HEK293 (cell line): ENCODE data around the gene RTBDN.
A peak's percentile ranks its signal among the peaks of the same experiment; 100 is the strongest.

Source experiments
- MEIS1 ChIP-seq: sonication (generic); formaldehyde crosslinking; IDR thresholded peaks from 2 replicates; pipeline ENCODE4 v1.8.1; 2022; ENCODE audit warnings: missing genetic modification reagents, mild to moderate bottlenecking, borderline replicate concordance
- YY1 ChIP-seq: fragments of 450-650 bp; formaldehyde crosslinking; IDR thresholded peaks from 2 replicates; pipeline ENCODE4 v1.5.1; 2018; ENCODE audit warnings: missing biosample characterization, missing genetic modification characterization
- ZBTB21 ChIP-seq: fragments of 450-650 bp; formaldehyde crosslinking; IDR thresholded peaks from 2 replicates; pipeline ENCODE4 v1.5.1; 2017; ENCODE audit warnings: missing biosample characterization, missing genetic modification characterization
- ZBTB48 ChIP-seq: fragments of 450-650 bp; formaldehyde crosslinking; IDR thresholded peaks from 2 replicates; pipeline ENCODE4 v1.5.1; 2016; ENCODE audit warnings: missing biosample characterization, missing genetic modification characterization
- ZFP41 ChIP-seq: fragments of 450-650 bp; formaldehyde crosslinking; IDR thresholded peaks from 2 replicates; pipeline ENCODE4 v1.5.1; 2016; ENCODE audit warnings: missing biosample characterization, missing genetic modification characterization, borderline replicate concordance
- ZNF184 ChIP-seq: fragments of 450-650 bp; IDR thresholded peaks from 2 replicates; pipeline ENCODE4 v1.5.1; 2018; ENCODE audit warnings: missing biosample characterization, mild to moderate bottlenecking, missing genetic modification characterization
- ZNF23 ChIP-seq: fragments of 450-650 bp; formaldehyde crosslinking; IDR thresholded peaks from 2 replicates; pipeline ENCODE4 v1.5.1; 2016; ENCODE audit warnings: missing biosample characterization, missing genetic modification characterization, borderline replicate concordance
- TF ChIP-seq, protein P1 (sequence below): fragments of 450-650 bp; formaldehyde crosslinking; IDR thresholded peaks from 2 replicates; pipeline ENCODE4 v1.5.1; 2016; ENCODE audit warnings: missing biosample characterization, missing genetic modification characterization

DNA sequence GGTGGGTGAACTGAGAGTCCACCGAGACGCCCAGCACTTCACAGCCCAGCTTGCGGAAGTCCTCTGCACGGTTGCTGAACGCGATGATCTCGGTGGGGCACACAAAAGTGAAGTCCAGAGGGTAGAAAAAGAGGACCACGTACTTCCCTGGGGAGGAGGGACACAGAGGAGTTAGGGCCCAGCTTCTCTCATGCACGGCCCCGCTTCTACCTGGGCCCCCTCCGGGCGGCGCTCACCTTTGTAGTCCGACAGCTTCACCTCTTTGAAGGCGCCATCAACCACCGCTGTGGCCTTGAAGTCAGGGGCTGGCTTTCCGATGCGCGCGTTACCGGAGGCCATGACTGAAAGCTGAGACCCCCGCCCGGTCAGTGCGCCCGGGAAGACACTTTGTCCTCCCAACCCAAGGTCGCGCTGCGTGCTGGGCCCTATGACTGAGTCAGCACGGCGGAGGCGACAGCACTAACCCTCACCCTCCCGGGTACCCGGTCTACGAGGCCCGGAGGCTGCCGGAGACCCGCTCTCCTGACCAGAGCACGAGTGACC is 33.4 kb downstream of the RTBDN start:
- no peak for TF ChIP-seq ZBTB48 (tag by site-specific recombination)
- TF ChIP-seq YY1 = 0 out of 2 replicates have a peak, but pooled peaks have one; percentile 11
- TF ChIP-seq, protein P1, sequence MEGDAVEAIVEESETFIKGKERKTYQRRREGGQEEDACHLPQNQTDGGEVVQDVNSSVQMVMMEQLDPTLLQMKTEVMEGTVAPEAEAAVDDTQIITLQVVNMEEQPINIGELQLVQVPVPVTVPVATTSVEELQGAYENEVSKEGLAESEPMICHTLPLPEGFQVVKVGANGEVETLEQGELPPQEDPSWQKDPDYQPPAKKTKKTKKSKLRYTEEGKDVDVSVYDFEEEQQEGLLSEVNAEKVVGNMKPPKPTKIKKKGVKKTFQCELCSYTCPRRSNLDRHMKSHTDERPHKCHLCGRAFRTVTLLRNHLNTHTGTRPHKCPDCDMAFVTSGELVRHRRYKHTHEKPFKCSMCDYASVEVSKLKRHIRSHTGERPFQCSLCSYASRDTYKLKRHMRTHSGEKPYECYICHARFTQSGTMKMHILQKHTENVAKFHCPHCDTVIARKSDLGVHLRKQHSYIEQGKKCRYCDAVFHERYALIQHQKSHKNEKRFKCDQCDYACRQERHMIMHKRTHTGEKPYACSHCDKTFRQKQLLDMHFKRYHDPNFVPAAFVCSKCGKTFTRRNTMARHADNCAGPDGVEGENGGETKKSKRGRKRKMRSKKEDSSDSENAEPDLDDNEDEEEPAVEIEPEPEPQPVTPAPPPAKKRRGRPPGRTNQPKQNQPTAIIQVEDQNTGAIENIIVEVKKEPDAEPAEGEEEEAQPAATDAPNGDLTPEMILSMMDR (tag by site-specific recombination) = peak; percentile 20; the same call in 1 of the 2 replicates
- no peak for TF ChIP-seq ZNF23
- no peak for TF ChIP-seq ZBTB21
- TF ChIP-seq ZNF184 (tag by site-specific recombination) = no peak
- no peak for TF ChIP-seq MEIS1
- no peak for TF ChIP-seq ZFP41 (tag by site-specific recombination)
